ENCODE data around the gene ZBTB7A. TPM values are rescaled to one million over a fixed set of nuclear protein-coding genes. Genes with fewer than 3 reads are reported as not detected.
A peak's percentile ranks its signal among the peaks of the same experiment; 100 is the strongest.

Gene ZBTB7A
- total and polyA plus RNA-seq, 12 donors, result 4.5 to 77.2 (median 47.1) TPM

DNA sequence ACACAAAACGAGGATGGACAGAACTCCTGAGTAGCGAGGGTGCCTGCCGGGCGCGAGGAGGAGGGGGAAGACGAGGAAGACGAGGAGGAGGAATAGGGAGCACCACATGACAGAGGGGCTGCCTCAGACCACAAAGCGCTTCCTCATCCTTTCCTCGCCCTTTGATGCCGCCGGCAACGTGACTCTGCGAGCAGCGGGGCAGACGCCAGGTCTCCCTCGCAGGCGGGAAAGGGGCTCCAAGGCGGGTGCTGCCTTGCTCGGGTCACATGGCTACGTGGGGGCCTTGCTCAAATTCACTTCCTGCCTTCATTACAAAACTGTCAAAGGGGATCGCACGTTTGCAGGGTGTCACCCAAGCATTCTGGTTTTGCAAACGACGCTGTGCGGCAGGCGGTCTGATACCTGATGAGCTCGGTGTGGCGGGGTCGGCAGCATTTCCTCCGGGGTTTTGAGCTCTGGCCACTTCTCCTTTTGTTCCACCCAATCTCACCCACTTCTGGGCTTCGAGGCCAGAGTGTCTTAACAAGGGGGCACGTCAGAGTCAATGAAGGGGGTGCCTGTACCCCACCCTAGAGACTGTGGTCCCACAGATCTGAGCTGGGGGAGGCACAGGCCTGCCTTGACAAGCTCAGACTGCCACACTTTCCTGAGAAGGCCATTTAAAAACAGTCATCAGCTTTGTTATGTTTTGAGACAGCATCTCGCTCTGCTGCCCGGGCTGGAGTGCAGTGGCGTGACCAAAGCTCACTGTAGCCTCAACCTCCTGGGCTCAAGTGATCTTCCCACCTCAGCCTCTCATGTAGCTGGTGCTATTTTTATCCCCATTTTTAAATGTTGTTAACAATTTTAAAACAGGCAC, 42.3 kb upstream of the ZBTB7A start:
- peaks cover 0 to 65% of the 10 kb centered on the region in 2 donors for H3K36me3 ChIP-seq (replicated peaks in 1 of 2)

DNA sequence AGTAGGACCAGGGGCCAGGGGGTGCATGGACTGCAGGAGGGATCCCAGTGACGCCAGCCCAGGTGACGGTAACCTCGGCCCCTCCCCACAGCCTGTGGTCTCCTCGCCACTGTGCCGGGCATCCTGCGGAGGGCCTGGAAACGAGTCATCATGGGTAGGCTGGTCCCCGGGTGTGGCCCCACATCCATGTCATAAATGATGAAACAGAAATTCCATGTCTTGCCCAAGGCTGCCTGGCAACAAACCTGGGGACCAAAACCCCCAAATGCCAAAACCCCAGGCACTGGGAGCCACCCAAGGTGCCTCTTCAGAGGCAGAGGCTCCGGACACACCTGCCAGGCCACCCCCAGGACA, 36.4 kb upstream of the ZBTB7A start:
- DNase-seq, result no peak
- no peak overlapping the region for H3K27ac ChIP-seq
- H3K9me3 ChIP-seq (replicated peaks in 1 of 3), result no peaks in the 10 kb centered on the region
- H3K27me3 ChIP-seq, result no peaks in the 10 kb centered on the region
- H3K4me3 ChIP-seq, result no peak overlapping the region
- H3K4me1 ChIP-seq (replicated peaks in 1 of 2), result no peaks in the 10 kb centered on the region
- H3K36me3 ChIP-seq (replicated peaks in 1 of 2), result peaks cover 0 to 71% of the 10 kb centered on the region in 2 donors
- TF ChIP-seq POLR2A (IDR thresholded peaks at IDR 0.05), result no peak
- TF ChIP-seq, protein P1, sequence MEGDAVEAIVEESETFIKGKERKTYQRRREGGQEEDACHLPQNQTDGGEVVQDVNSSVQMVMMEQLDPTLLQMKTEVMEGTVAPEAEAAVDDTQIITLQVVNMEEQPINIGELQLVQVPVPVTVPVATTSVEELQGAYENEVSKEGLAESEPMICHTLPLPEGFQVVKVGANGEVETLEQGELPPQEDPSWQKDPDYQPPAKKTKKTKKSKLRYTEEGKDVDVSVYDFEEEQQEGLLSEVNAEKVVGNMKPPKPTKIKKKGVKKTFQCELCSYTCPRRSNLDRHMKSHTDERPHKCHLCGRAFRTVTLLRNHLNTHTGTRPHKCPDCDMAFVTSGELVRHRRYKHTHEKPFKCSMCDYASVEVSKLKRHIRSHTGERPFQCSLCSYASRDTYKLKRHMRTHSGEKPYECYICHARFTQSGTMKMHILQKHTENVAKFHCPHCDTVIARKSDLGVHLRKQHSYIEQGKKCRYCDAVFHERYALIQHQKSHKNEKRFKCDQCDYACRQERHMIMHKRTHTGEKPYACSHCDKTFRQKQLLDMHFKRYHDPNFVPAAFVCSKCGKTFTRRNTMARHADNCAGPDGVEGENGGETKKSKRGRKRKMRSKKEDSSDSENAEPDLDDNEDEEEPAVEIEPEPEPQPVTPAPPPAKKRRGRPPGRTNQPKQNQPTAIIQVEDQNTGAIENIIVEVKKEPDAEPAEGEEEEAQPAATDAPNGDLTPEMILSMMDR (IDR thresholded peaks at IDR 0.05), result no peak
- 79 to 100% (median 88%) methylated on average over 1 to 9 of the region's 9 CpGs for WGBS, 4 donors
- intact Hi-C loops (cut with DNase I), result no loop called here

More for the DNA sequence above, 42.3 kb upstream of the ZBTB7A start:
- TF ChIP-seq, protein P1 (IDR thresholded peaks at IDR 0.05), result no peak
- TF ChIP-seq POLR2A (IDR thresholded peaks at IDR 0.05), result no peak
- intact Hi-C loops (cut with DNase I), result no loop called here
- Histone ChIP-seq H3K27me3 (no peaks in the 10 kb centered on the region), H3K27ac (no peak overlapping the region), H3K9me3 (replicated peaks in 1 of 3) (no peaks in the 10 kb centered on the region), H3K4me1 (replicated peaks in 1 of 2) (peaks cover 0 to under 1% of the 10 kb centered on the region in 2 donors), H3K4me3 (no peak overlapping the region)
- WGBS, 4 donors, result 76 to 90% (median 83%) methylated on average over 31 to 35 of the region's 35 CpGs
- peak in 1 of 7 donors; percentile 23 for DNase-seq

DNA sequence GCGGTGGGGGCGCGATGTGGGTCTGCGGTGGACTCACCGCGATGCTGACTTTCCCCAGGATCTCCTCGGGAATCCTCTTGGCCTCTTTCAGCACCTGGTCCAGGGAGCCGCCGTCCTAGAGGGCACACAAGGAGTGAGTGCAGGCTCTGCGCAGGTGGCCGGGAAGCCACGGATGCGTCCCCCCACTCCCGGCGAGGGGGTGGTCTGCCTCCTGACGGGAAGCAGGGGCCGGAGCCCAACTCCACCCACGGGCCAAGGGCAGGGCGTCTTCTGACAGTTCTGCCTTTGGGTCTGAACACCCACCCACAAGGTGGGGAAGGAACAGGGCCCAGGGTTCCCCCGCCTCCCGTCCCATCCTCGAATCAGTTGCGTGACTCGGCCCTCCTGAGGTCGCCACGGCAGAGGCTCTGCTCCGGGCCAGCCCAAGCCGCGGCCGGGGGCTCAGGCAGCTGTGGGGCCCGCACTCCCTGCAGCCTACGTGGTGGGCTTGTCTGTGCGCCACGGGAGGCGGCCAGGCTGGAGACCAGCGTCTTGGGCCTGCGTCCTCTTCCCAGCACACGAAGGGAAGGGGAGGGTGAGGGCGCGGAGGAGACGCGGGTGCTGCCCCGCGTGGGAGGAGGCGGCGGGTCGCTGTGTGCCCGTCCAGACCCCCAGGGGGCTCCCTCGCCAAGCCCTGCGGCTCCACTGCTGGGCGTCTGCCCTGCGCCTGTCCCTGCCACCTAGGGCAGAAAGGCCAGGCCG, 35.8 kb upstream of the ZBTB7A start:
- H3K36me3 ChIP-seq (replicated peaks in 1 of 2), result peaks cover 0 to 72% of the 10 kb centered on the region in 2 donors
- no peak for DNase-seq
- 90 to 95% (median 91%) methylated on average over 11 to 53 of the region's 53 CpGs for WGBS, 4 donors
- H3K4me3 ChIP-seq, result no peak overlapping the region
- intact Hi-C loops (cut with DNase I), result no loop called here
- H3K9me3 ChIP-seq (replicated peaks in 1 of 3), result no peaks in the 10 kb centered on the region
- H3K27me3 ChIP-seq, result no peaks in the 10 kb centered on the region
- no peak overlapping the region for H3K27ac ChIP-seq
- peaks cover 1 to 4% of the 10 kb centered on the region in 2 donors for H3K4me1 ChIP-seq (replicated peaks in 1 of 2)
- no peak for TF ChIP-seq POLR2A (IDR thresholded peaks at IDR 0.05)
- TF ChIP-seq, protein P1 (IDR thresholded peaks at IDR 0.05), result no peak

DNA sequence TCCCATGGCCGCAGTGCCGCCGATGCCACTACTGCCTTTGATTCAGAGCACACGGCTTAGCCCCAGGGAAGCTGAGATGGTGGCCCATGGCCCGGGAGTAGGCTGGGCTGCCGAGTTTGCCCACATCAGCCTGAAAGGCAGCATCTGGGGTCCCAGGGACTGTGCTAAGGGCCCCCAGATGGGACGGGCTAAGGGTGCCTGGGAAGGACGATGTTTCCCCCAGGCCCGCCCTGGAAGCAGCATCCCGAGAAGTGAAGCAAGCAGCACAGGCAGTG, 34.7 kb upstream of the ZBTB7A start:
- Histone ChIP-seq H3K27ac (no peak overlapping the region), H3K4me3 (no peak overlapping the region), H3K27me3 (no peaks in the 10 kb centered on the region), H3K4me1 (replicated peaks in 1 of 2) (peaks cover 9 to 12% of the 10 kb centered on the region in 2 donors), H3K9me3 (replicated peaks in 1 of 3) (no peaks in the 10 kb centered on the region), H3K36me3 (replicated peaks in 1 of 2) (peaks cover 0 to 65% of the 10 kb centered on the region in 2 donors)
- WGBS, 4 donors, result 90 to 96% (median 92%) methylated on average over 2 to 10 of the region's 10 CpGs
- TF ChIP-seq, protein P1 (IDR thresholded peaks at IDR 0.05), result no peak
- no peak for TF ChIP-seq POLR2A (IDR thresholded peaks at IDR 0.05)
- no peak for DNase-seq
- intact Hi-C loops (cut with DNase I), result no loop called here

Measured in adrenal gland (tissue), 12 donors.